GM23338 (cell line): ENCODE data around the gene UBAC1. TPM values are rescaled to one million over a fixed set of nuclear protein-coding genes. Genes with fewer than 3 reads are reported as not detected.

Experiments used
- ATAC-seq: fragments of 200-7000 bp; cut with Tn5 transposase; 3 replicates; pipeline ENCODE4 v1.9.1; 2020
- DNase-seq: peaks from one replicate; pipeline ENCODE4 v3.0.0-alpha.2; 2015; ENCODE audit warnings: low spot score
- H2AFZ ChIP-seq: fragments of 200-600 bp; sonication (generic); 2 replicates; pipeline ENCODE4 v1.8.0; 2016; ENCODE audit warnings: antibody characterized with exemption, mild to moderate bottlenecking, moderate library complexity
- H3F3A ChIP-seq: fragments of 200-600 bp; sonication (generic); replicated peaks from 2 replicates; pipeline ENCODE4 v1.8.0; 2017; ENCODE audit warnings: antibody characterized with exemption, mixed run types, low read depth
- H3K27ac ChIP-seq: fragments of 200-600 bp; sonication (generic); 2 replicates; pipeline ENCODE4 v1.6.1; 2016; ENCODE audit warnings: low read depth
- H3K27me3 ChIP-seq: fragments of 200-600 bp; sonication (generic); 2 replicates; pipeline ENCODE4 v1.8.0; 2016; ENCODE audit warnings: mild to moderate bottlenecking, mixed run types, moderate library complexity; ENCODE audit not compliant: insufficient read depth
- H3K36me3 ChIP-seq: fragments of 200-600 bp; sonication (generic); 2 replicates; pipeline ENCODE4 v1.8.0; 2016; ENCODE audit warnings: mild to moderate bottlenecking; ENCODE audit not compliant: insufficient read depth
- H3K4me1 ChIP-seq: fragments of 200-600 bp; sonication (generic); 2 replicates; pipeline ENCODE4 v1.8.0; 2016; ENCODE audit warnings: mild to moderate bottlenecking, moderate library complexity; ENCODE audit not compliant: insufficient read depth
- H3K4me2 ChIP-seq: fragments of 200-600 bp; sonication (generic); 2 replicates; pipeline ENCODE4 v1.7.1; 2017; ENCODE audit warnings: mixed run types
- H3K4me3 ChIP-seq: fragments of 200-600 bp; sonication (generic); 2 replicates; pipeline ENCODE4 v1.6.1; 2016; ENCODE audit warnings: mixed run types
- H3K79me2 ChIP-seq: fragments of 200-600 bp; sonication (generic); replicated peaks from 2 replicates; pipeline ENCODE4 v1.8.0; 2017; ENCODE audit warnings: mild to moderate bottlenecking; ENCODE audit not compliant: insufficient read depth
- H3K9me2 ChIP-seq: fragments of 200-600 bp; sonication (generic); 2 replicates; pipeline ENCODE4 v1.8.0; 2017; ENCODE audit not compliant: insufficient read depth
- H4K20me1 ChIP-seq: fragments of 200-600 bp; sonication (generic); replicated peaks from 2 replicates; pipeline ENCODE4 v1.8.0; 2017; ENCODE audit warnings: mild to moderate bottlenecking; ENCODE audit not compliant: insufficient read depth
- H3K27ac Mint-ChIP-seq: 2 replicates; pipeline ENCODE4 v1.8.0; 2020; ENCODE audit warnings: inconsistent platforms, mild to moderate bottlenecking, moderate library complexity, mixed read lengths
- H3K27me3 Mint-ChIP-seq: 3 replicates; pipeline ENCODE4 v1.8.0; 2022; ENCODE audit warnings: low read depth, mild to moderate bottlenecking, moderate library complexity, mixed read lengths, inconsistent platforms; ENCODE audit not compliant: insufficient read depth, poor library complexity
- H3K36me3 Mint-ChIP-seq: 3 replicates; pipeline ENCODE4 v1.8.0; 2021; ENCODE audit warnings: low read depth, mild to moderate bottlenecking, inconsistent platforms, moderate library complexity, mixed read lengths
- H3K4me1 Mint-ChIP-seq: 3 replicates; pipeline ENCODE4 v1.8.0; 2020; ENCODE audit warnings: mild to moderate bottlenecking, inconsistent platforms, mixed read lengths
- H3K4me3 Mint-ChIP-seq: 3 replicates; pipeline ENCODE4 v1.8.0; 2021; ENCODE audit warnings: moderate library complexity, mild to moderate bottlenecking, inconsistent platforms, mixed read lengths
- H3K9me3 Mint-ChIP-seq: 3 replicates; pipeline ENCODE4 v1.8.0; 2020; ENCODE audit warnings: moderate library complexity, mild to moderate bottlenecking, inconsistent platforms, mixed read lengths
- CREB1 ChIP-seq: fragments of 250-450 bp; sonication (Bioruptor Pico); IDR thresholded peaks from 2 replicates; pipeline ENCODE4 v1.5.0; 2020; ENCODE audit warnings: low read depth, mild to moderate bottlenecking, moderate library complexity
- CTCF ChIP-seq, 2 experiments: fragments of 200-600 bp in 1 of 2; sonication (generic) in 1 of 2; conservative IDR thresholded peaks; 2 replicates each; pipeline versions ENCODE4 v1.5.1 to v1.6.1; 2016 to 2017; ENCODE audit warnings: antibody characterized with exemption in 2 of 2, low read depth in 2 of 2, mild to moderate bottlenecking in 2 of 2, moderate library complexity in 1 of 2
- EZH2 ChIP-seq: fragments of 200-600 bp; sonication (generic); IDR thresholded peaks from one replicate; pipeline ENCODE4 v1.8.0; 2017; ENCODE audit warnings: antibody characterized with exemption, mild to moderate bottlenecking, low read depth; ENCODE audit not compliant: unreplicated experiment
- EZH2phosphoT487 ChIP-seq: fragments of 200-600 bp; sonication (generic); IDR thresholded peaks from one replicate; pipeline ENCODE4 v1.8.1; 2018; ENCODE audit warnings: antibody characterized with exemption; ENCODE audit not compliant: unreplicated experiment
- JUNB ChIP-seq: IDR thresholded peaks from one replicate; pipeline ENCODE4 v1.6.1; 2016; ENCODE audit warnings: antibody characterized with exemption; ENCODE audit not compliant: unreplicated experiment
- NANOG ChIP-seq: IDR thresholded peaks from 2 replicates; pipeline ENCODE4 v1.6.1; 2016; ENCODE audit warnings: antibody characterized with exemption, borderline replicate concordance
- POLR2AphosphoS5 ChIP-seq: IDR thresholded peaks from 2 replicates; pipeline ENCODE4 v1.6.1; 2016; ENCODE audit warnings: antibody characterized with exemption, low read depth
- REST ChIP-seq: IDR thresholded peaks from one replicate; pipeline ENCODE4 v1.6.1; 2018; ENCODE audit warnings: antibody characterized with exemption; ENCODE audit not compliant: unreplicated experiment
- STAT1 ChIP-seq: IDR thresholded peaks from one replicate; pipeline ENCODE4 v1.6.1; 2016; ENCODE audit warnings: antibody characterized with exemption; ENCODE audit not compliant: unreplicated experiment
- ZNF114 ChIP-seq: fragments of 250-450 bp; sonication (Bioruptor Pico); IDR thresholded peaks from 2 replicates; pipeline ENCODE4 v1.5.0; 2020; ENCODE audit warnings: mild to moderate bottlenecking, moderate library complexity
- ZNF331 ChIP-seq: fragments of 250-450 bp; sonication (Bioruptor Pico); IDR thresholded peaks from 2 replicates; pipeline ENCODE4 v1.5.0; 2020; ENCODE audit warnings: low read depth, mild to moderate bottlenecking, moderate library complexity
- polyA plus RNA-seq: library from polyadenylated mRNA; unstranded; fragments of >200 nt; fragmentation: Nextera tagmentation; extraction: Ambion mirVana; gene quantifications from 2 replicates; pipeline ENCODE4 v1.2.1, GENCODE V29; 2016
- total RNA-seq: library from RNA; depleted of rRNA; stranded (reverse); fragments of >200 nt; shearing (Covaris generic); gene quantifications from 2 replicates; pipeline ENCODE4 v1.2.3, GENCODE V29; 2014

The UBAC1 gene
- total and polyA plus RNA-seq, 2 experiments from 2014 or later: 63.2 to 86.6 TPM

- Mint-ChIP-seq H3K27me3 (peaks cover 23% of the 10 kb centered on the region), H3K4me3 (no peak overlapping the region), H3K27ac (no peak overlapping the region), H3K36me3 (no peaks in the 10 kb centered on the region), H3K4me1 (peaks cover 42% of the 10 kb centered on the region), H3K9me3 (no peaks in the 10 kb centered on the region)
- Histone ChIP-seq H3K4me3 (no peak overlapping the region), H3K79me2 (no peaks in the 10 kb centered on the region), H3K36me3 (no peaks in the 10 kb centered on the region), H3K4me1 (peaks cover 14% of the 10 kb centered on the region), H3K4me2 (peak overlapping the region; percentile 48; the same call in 1 of the 2 replicates), H3K9me2 (no peaks in the 10 kb centered on the region), H4K20me1 (no peaks in the 10 kb centered on the region), H3F3A (peaks cover 11% of the 10 kb centered on the region; the same call in 1 of the 2 replicates), H2AFZ (no peak overlapping the region), H3K27me3 (no peaks in the 10 kb centered on the region), H3K27ac (no peak overlapping the region)
- DNase-seq (peak; percentile 77), ATAC-seq (peak; percentile 75)
- TF ChIP-seq CREB1 (0 out of 2 replicates have a peak, but pooled peaks have one; percentile 21), ZNF331 (CRISPR knock-in tag) (no peak), ZNF114 (CRISPR knock-in tag) (no peak), STAT1 (no peak), CTCF (conservative IDR thresholded peaks at IDR 0.05; ENCODE audit: low read depth in 2 of 2) (peak in 1 of 2 experiments; percentile 28; a peak in 2 of 4 replicates), NANOG (no peak), EZH2 (no peak), EZH2phosphoT487 (no peak), REST (no peak)
Measured at GRCh38 chr9:136004712-136005111, 43.5 kb upstream of the UBAC1 start.

GRCh38 chr9:136004219-136004618, 43.0 kb upstream of the UBAC1 start:
- Mint-ChIP-seq H3K36me3 (no peaks in the 10 kb centered on the region), H3K27me3 (peaks cover 25% of the 10 kb centered on the region), H3K9me3 (no peaks in the 10 kb centered on the region), H3K4me1 (peaks cover 41% of the 10 kb centered on the region), H3K27ac (no peak overlapping the region), H3K4me3 (no peak overlapping the region)
- Histone ChIP-seq H4K20me1 (no peaks in the 10 kb centered on the region), H3K36me3 (no peaks in the 10 kb centered on the region), H3K4me2 (peak overlapping the region; percentile 48; the same call in 1 of the 2 replicates), H3K27ac (no peak overlapping the region), H2AFZ (no peak overlapping the region), H3K4me1 (peaks cover 14% of the 10 kb centered on the region), H3K9me2 (no peaks in the 10 kb centered on the region), H3F3A (peaks cover 11% of the 10 kb centered on the region; the same call in 1 of the 2 replicates), H3K79me2 (no peaks in the 10 kb centered on the region), H3K27me3 (no peaks in the 10 kb centered on the region), H3K4me3 (no peak overlapping the region)
- ATAC-seq: peak; percentile 10; the same call in 2 of the 3 replicates
- DNase-seq: no peak
- TF ChIP-seq EZH2 (no peak), CTCF (conservative IDR thresholded peaks at IDR 0.05; ENCODE audit: low read depth in 2 of 2) (no peak), ZNF331 (CRISPR knock-in tag) (no peak), STAT1 (no peak), EZH2phosphoT487 (no peak), REST (no peak), POLR2AphosphoS5 (no peak), JUNB (no peak), NANOG (no peak)
